GM23338 (cell line): ENCODE results near the gene RAPGEF4. TPM values are rescaled to one million over a fixed set of nuclear protein-coding genes. Genes with fewer than 3 reads are reported as not detected.

ENCODE experiments used
- CREB1 ChIP-seq: fragments of 250-450 bp; sonication (Bioruptor Pico); IDR thresholded peaks from 2 replicates; pipeline ENCODE4 v1.5.0; 2020; ENCODE audit warnings: low read depth, mild to moderate bottlenecking, moderate library complexity
- CTCF ChIP-seq, 2 experiments: fragments of 200-600 bp in 1 of 2; sonication (generic) in 1 of 2; conservative IDR thresholded peaks; 2 replicates each; pipeline versions ENCODE4 v1.5.1 to v1.6.1; 2016 to 2017; ENCODE audit warnings: antibody characterized with exemption in 2 of 2, low read depth in 2 of 2, mild to moderate bottlenecking in 2 of 2, moderate library complexity in 1 of 2
- EZH2 ChIP-seq: fragments of 200-600 bp; sonication (generic); IDR thresholded peaks from one replicate; pipeline ENCODE4 v1.8.0; 2017; ENCODE audit warnings: antibody characterized with exemption, mild to moderate bottlenecking, low read depth; ENCODE audit not compliant: unreplicated experiment
- EZH2phosphoT487 ChIP-seq: fragments of 200-600 bp; sonication (generic); IDR thresholded peaks from one replicate; pipeline ENCODE4 v1.8.1; 2018; ENCODE audit warnings: antibody characterized with exemption; ENCODE audit not compliant: unreplicated experiment
- ZNF114 ChIP-seq: fragments of 250-450 bp; sonication (Bioruptor Pico); IDR thresholded peaks from 2 replicates; pipeline ENCODE4 v1.5.0; 2020; ENCODE audit warnings: mild to moderate bottlenecking, moderate library complexity
- ZNF462 ChIP-seq: fragments of 250-450 bp; sonication (Bioruptor Pico); IDR thresholded peaks from 2 replicates; pipeline ENCODE4 v1.5.0; 2020; ENCODE audit warnings: mild to moderate bottlenecking, moderate library complexity
- polyA plus RNA-seq: library from polyadenylated mRNA; unstranded; fragments of >200 nt; fragmentation: Nextera tagmentation; extraction: Ambion mirVana; gene quantifications from 2 replicates; pipeline ENCODE4 v1.2.1, GENCODE V29; 2016
- total RNA-seq: library from RNA; depleted of rRNA; stranded (reverse); fragments of >200 nt; shearing (Covaris generic); gene quantifications from 2 replicates; pipeline ENCODE4 v1.2.3, GENCODE V29; 2014

The RAPGEF4 gene
- total and polyA plus RNA-seq, 2 experiments from 2014 or later, result 1.7 to 4.7 TPM

GRCh38 chr2:172965433-172966212, 230.0 kb downstream of the RAPGEF4 start (continued):
- TF ChIP-seq ZNF462, result no peak
- TF ChIP-seq EZH2, result no peak
- no peak for TF ChIP-seq ZNF114 (CRISPR knock-in tag)
- TF ChIP-seq CTCF (conservative IDR thresholded peaks at IDR 0.05; ENCODE audit: low read depth in 2 of 2), result no peak
- no peak for TF ChIP-seq CREB1
- TF ChIP-seq EZH2phosphoT487, result no peak
